Activated T-cell treated with anti-CD3 and anti-CD28 coated beads, Interleukin-2, amount 50 U/mL, for 72 hours (primary cell): ENCODE results near the gene NOP9. TPM values are rescaled to one million over a fixed set of nuclear protein-coding genes. Genes with fewer than 3 reads are reported as not detected.

Experiments
- ATAC-seq, 2 donors: fragments of 150-1000 bp; cut with Tn5 transposase; replicated peaks in 1 of 2; 2 replicates each; pipeline ENCODE4 v1.10.0; 2021; ENCODE audit warnings: moderate library complexity in 2 of 2, mild to moderate bottlenecking in 1 of 2
- DNase-seq, 2 donors: peaks; one replicate each; pipeline ENCODE4 v3.0.0; 2021 to 2022; ENCODE audit warnings: mixed read lengths in 1 of 2
- H3K27ac Mint-ChIP-seq: one replicate; pipeline ENCODE4 v1.8.0; 2022; ENCODE audit warnings: mild to moderate bottlenecking, moderate library complexity, mixed read lengths
- H3K27me3 Mint-ChIP-seq: one replicate; pipeline ENCODE4 v1.8.0; 2022; ENCODE audit warnings: low read depth, mixed read lengths
- H3K36me3 Mint-ChIP-seq, 2 donors: one replicate each; pipeline ENCODE4 v1.8.0; 2022; ENCODE audit warnings: mixed read lengths in 2 of 2, mild to moderate bottlenecking in 1 of 2; ENCODE audit not compliant: insufficient read depth in 2 of 2
- H3K4me1 Mint-ChIP-seq: one replicate; pipeline ENCODE4 v1.8.0; 2022; ENCODE audit warnings: low read depth, mixed read lengths
- H3K4me3 Mint-ChIP-seq, 2 donors: one replicate each; pipeline ENCODE4 v1.8.0; 2022; ENCODE audit warnings: mild to moderate bottlenecking in 2 of 2, mixed read lengths in 2 of 2, moderate library complexity in 2 of 2
- H3K9me3 Mint-ChIP-seq, 2 donors: one replicate each; pipeline ENCODE4 v1.8.0; 2022; ENCODE audit warnings: mixed read lengths in 2 of 2
- total RNA-seq, 2 donors: library from RNA; stranded (reverse); gene quantifications; one replicate each; pipeline ENCODE4 v1.2.3, GENCODE V29; 2022

NOP9 gene
- total RNA-seq, 2 donors from 2014 or later = 31.7 to 34.0 TPM

GRCh38 chr14:24296341-24297157 lies 3.1 kb upstream of the NOP9 start:
- DNase-seq (peak; percentile 80 to 82), ATAC-seq (peak; percentile 84)
- peak overlapping the region; percentile 49 to 57 for H3K4me3 Mint-ChIP-seq
- no peaks in the 10 kb centered on the region for H3K27me3 Mint-ChIP-seq
- peaks cover 8 to 11% of the 10 kb centered on the region in 2 donors for H3K36me3 Mint-ChIP-seq
- H3K27ac Mint-ChIP-seq = peak overlapping the region; percentile 57
- peaks cover 57% of the 10 kb centered on the region for H3K4me1 Mint-ChIP-seq
- no peaks in the 10 kb centered on the region for H3K9me3 Mint-ChIP-seq

GRCh38 chr14:24297190-24297964 lies 2.3 kb upstream of the NOP9 start:
- no peaks in the 10 kb centered on the region for H3K9me3 Mint-ChIP-seq
- peaks cover 4 to 16% of the 10 kb centered on the region in 2 donors for H3K36me3 Mint-ChIP-seq
- ATAC-seq (peak; percentile 32 to 40), DNase-seq (no peak)
- H3K4me1 Mint-ChIP-seq = peaks cover 58% of the 10 kb centered on the region
- no peaks in the 10 kb centered on the region for H3K27me3 Mint-ChIP-seq
- H3K27ac Mint-ChIP-seq = peak overlapping the region; percentile 10
- H3K4me3 Mint-ChIP-seq = peak overlapping the region; percentile 21 to 57

GRCh38 chr14:24298892-24299254 lies 777 bp upstream of the NOP9 start:
- no peaks in the 10 kb centered on the region for H3K9me3 Mint-ChIP-seq
- ATAC-seq (peak; percentile 8 to 14), DNase-seq (peak in 1 of 2 donors; percentile 21)
- H3K27me3 Mint-ChIP-seq = no peaks in the 10 kb centered on the region
- H3K4me1 Mint-ChIP-seq = peaks cover 58% of the 10 kb centered on the region
- peak overlapping the region; percentile 68 for H3K27ac Mint-ChIP-seq
- peak overlapping the region; percentile 92 to 94 for H3K4me3 Mint-ChIP-seq
- H3K36me3 Mint-ChIP-seq = peaks cover 3 to 25% of the 10 kb centered on the region in 2 donors

- peak overlapping the region; percentile 92 to 94 for H3K4me3 Mint-ChIP-seq
- H3K9me3 Mint-ChIP-seq = no peaks in the 10 kb centered on the region
- H3K27ac Mint-ChIP-seq = no peak overlapping the region
- no peak for DNase-seq
- peaks cover 58% of the 10 kb centered on the region for H3K4me1 Mint-ChIP-seq
- peaks cover 5 to 33% of the 10 kb centered on the region in 2 donors for H3K36me3 Mint-ChIP-seq
- ATAC-seq = no peak
- H3K27me3 Mint-ChIP-seq = no peaks in the 10 kb centered on the region
Observed at GRCh38 chr14:24300326-24300980, 803 bp downstream of the NOP9 start.

GRCh38 chr14:24304019-24304387 lies 4.4 kb downstream of the NOP9 start:
- Mint-ChIP-seq H3K27me3 (no peaks in the 10 kb centered on the region), H3K4me3 (no peak overlapping the region), H3K4me1 (peaks cover 45% of the 10 kb centered on the region), H3K27ac (no peak overlapping the region), H3K36me3 (peaks cover 5 to 38% of the 10 kb centered on the region in 2 donors), H3K9me3 (no peaks in the 10 kb centered on the region)
- DNase-seq (no peak), ATAC-seq (no peak)

GRCh38 chr14:24307156-24307574 lies 7.5 kb downstream of the NOP9 start:
- DNase-seq (no peak), ATAC-seq (no peak)
- Mint-ChIP-seq H3K4me1 (peaks cover 46% of the 10 kb centered on the region), H3K27ac (no peak overlapping the region), H3K9me3 (no peaks in the 10 kb centered on the region), H3K4me3 (no peak overlapping the region), H3K36me3 (peaks cover 5 to 41% of the 10 kb centered on the region in 2 donors), H3K27me3 (no peaks in the 10 kb centered on the region)

- H3K36me3 Mint-ChIP-seq = peaks cover 5 to 37% of the 10 kb centered on the region in 2 donors
- no peak within 1 kb of the TSS for H3K4me3 Mint-ChIP-seq
- peak within 1 kb of the TSS; percentile 12 for H3K27ac Mint-ChIP-seq
- H3K4me1 Mint-ChIP-seq = peaks cover 49% of the 10 kb centered on the region
- ATAC-seq (peak in 1 of 2 donors; percentile 17), DNase-seq (peak; percentile 57 to 72)
- no peaks in the 10 kb centered on the region for H3K9me3 Mint-ChIP-seq
- H3K27me3 Mint-ChIP-seq = no peaks in the 10 kb centered on the region
Observed at GRCh38 chr14:24307575-24308341, 8.1 kb downstream of the NOP9 start, which contains the start of gene CIDEB. CIDEB (minus strand) TSS chr14:24307977; CDS start chr14:24307858, 119 bp downstream.

- DNase-seq = no peak
- H3K4me1 Mint-ChIP-seq = peaks cover 56% of the 10 kb centered on the region
- peaks cover 5 to 33% of the 10 kb centered on the region in 2 donors for H3K36me3 Mint-ChIP-seq
- no peak for ATAC-seq
- H3K27ac Mint-ChIP-seq = no peak overlapping the region
- no peaks in the 10 kb centered on the region for H3K9me3 Mint-ChIP-seq
- no peak overlapping the region for H3K4me3 Mint-ChIP-seq
- no peaks in the 10 kb centered on the region for H3K27me3 Mint-ChIP-seq
Observed at GRCh38 chr14:24308342-24309124, 8.9 kb downstream of the NOP9 start.

GRCh38 chr14:24309538-24310264 lies 10.1 kb downstream of the NOP9 start, which contains the start of gene LTB4R2:
LTB4R2 (plus strand) TSS chr14:24310140; CDS start chr14:24310665, 525 bp downstream.
- H3K27me3 Mint-ChIP-seq = no peaks in the 10 kb centered on the region
- H3K4me3 Mint-ChIP-seq = peak within 1 kb of the TSS; percentile 85 to 86
- H3K36me3 Mint-ChIP-seq = peaks cover 5 to 25% of the 10 kb centered on the region in 2 donors
- no peaks in the 10 kb centered on the region for H3K9me3 Mint-ChIP-seq
- H3K27ac Mint-ChIP-seq = no peak within 1 kb of the TSS
- DNase-seq (no peak), ATAC-seq (no peak)
- H3K4me1 Mint-ChIP-seq = peaks cover 68% of the 10 kb centered on the region

- no peak for ATAC-seq
- Mint-ChIP-seq H3K4me3 (peak overlapping the region; percentile 85 to 86), H3K36me3 (peaks cover 3 to 20% of the 10 kb centered on the region in 2 donors), H3K4me1 (peaks cover 74% of the 10 kb centered on the region), H3K9me3 (no peaks in the 10 kb centered on the region), H3K27ac (no peak overlapping the region), H3K27me3 (no peaks in the 10 kb centered on the region)
- no peak for DNase-seq
Observed at GRCh38 chr14:24310265-24310645, 10.6 kb downstream of the NOP9 start.
